Right lobe of liver (tissue), 4 donors: ENCODE results near the gene TEP1.

Source experiments
- POLR2A ChIP-seq: fragments of 450-650 bp; IDR thresholded peaks from one replicate; pipeline ENCODE4 v1.6.1; 2017; ENCODE audit warnings: antibody characterized with exemption, mild to moderate bottlenecking
- TF ChIP-seq, protein P1 (sequence below), 4 donors: fragments of 200-600 bp in 3 of 4; fragments of 450-650 bp in 1 of 4; IDR thresholded peaks; one replicate each; pipeline versions ENCODE4 v1.5.1 to v1.8.0; 2016 to 2022; ENCODE audit warnings: antibody characterized with exemption in 4 of 4, mild to moderate bottlenecking in 2 of 4
- donor health status: DM: no; HTN: no; CAD: no.
- donor health status: DM: no; HTN: no; CAD: no.
- donor health status: DM: no; HTN: yes; CAD: no.

DNA sequence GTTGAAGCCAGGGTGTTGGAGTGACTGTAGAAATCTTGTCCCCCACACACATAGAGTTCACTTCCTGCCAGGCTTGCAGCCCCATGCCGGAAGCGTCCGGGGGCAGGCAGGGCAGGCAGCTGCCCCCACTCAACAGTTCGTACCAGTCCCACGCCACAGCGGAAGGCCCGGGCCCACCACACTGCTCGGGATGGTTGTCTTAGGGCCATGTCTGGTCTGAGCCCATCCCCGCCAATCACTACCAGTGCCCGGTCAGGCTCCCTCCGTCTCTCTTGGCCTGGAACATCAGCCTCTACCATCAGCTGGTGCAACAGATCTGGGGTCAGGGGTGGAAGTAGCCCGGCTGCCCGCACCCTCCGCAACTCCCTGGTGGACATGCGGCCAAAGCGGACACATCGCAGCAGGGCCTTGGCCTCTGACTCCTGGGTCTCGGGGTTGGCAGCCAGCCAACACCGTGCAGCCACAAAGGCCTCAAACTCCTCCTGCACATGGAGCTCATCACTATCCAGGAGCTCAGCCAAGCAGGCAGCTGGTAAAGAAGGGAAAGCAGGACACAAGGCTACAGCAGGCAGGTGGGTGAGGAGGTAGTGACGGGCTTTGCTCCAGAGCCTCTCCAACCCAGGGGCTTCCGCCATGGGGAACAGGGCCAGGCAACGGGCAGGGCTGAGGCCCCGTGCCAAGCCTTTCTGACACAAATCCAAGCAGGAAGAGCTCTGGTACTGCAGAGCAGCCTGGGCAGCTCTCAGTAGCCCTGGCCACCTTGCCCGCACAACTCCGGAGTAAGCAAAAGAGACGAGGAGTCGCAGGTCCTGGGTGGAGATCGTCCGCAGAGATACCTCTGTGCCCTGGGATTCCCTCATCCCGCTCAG is 16.7 kb upstream of the TEP1 start:
- TF ChIP-seq, protein P1, sequence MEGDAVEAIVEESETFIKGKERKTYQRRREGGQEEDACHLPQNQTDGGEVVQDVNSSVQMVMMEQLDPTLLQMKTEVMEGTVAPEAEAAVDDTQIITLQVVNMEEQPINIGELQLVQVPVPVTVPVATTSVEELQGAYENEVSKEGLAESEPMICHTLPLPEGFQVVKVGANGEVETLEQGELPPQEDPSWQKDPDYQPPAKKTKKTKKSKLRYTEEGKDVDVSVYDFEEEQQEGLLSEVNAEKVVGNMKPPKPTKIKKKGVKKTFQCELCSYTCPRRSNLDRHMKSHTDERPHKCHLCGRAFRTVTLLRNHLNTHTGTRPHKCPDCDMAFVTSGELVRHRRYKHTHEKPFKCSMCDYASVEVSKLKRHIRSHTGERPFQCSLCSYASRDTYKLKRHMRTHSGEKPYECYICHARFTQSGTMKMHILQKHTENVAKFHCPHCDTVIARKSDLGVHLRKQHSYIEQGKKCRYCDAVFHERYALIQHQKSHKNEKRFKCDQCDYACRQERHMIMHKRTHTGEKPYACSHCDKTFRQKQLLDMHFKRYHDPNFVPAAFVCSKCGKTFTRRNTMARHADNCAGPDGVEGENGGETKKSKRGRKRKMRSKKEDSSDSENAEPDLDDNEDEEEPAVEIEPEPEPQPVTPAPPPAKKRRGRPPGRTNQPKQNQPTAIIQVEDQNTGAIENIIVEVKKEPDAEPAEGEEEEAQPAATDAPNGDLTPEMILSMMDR (IDR thresholded peaks at IDR 0.05) = no peak
- no peak for TF ChIP-seq POLR2A
